ENCODE results near the gene MRPL28.
A peak's percentile ranks its signal among the peaks of the same experiment; 100 is the strongest.
"Not testable (repeated sequence)": the region's sequence is repeated elsewhere in the genome, so short reads cannot be mapped to it uniquely, and the experiment has no call there.

The MRPL28 gene

DNA sequence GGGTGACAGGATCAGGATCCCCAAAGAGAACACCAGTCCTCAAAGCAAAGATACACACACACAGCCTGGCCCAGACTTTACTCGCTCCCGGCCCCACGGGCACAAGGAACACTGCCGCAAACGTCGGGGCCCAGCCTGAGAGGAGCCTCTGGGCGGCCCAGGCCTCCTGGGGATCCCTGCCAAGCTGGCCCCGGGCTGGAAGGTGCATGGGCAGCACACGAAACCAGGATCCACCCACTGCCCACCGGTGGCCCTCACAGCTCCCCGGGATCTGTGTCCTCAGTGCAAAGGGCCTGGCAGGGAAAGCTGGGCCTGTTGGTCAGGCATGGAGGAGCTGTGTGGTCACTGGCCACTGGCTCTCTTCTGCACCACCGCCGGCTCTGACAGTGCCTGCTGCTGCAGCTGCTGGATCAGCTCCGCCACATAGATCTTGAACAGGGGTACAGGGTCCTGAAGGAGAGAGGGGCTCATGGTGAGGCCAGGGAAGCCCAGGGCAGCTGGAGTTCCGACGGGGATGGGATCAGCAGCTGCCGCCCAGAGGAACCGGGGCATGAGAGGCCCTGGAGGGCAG lies 2.9 kb downstream of the MRPL28 start:
- H3K4me1 ChIP-seq, result peaks cover 40 to 85% (median 75%) of the 10 kb centered on the region in 10 experiments
- peaks cover 0 to 71% (median 46%) of the 10 kb centered on the region in 11 experiments; a peak in 19 of 22 replicates for H4K20me1 ChIP-seq
- H3K27me3 ChIP-seq, result no peaks in the 10 kb centered on the region; a peak in 1 of 22 replicates
- H3K9me3 ChIP-seq (replicated peaks in 1 of 11), result no peaks in the 10 kb centered on the region
- H3K4me3 ChIP-seq, result no peak overlapping the region
- H3K36me3 ChIP-seq, result peaks cover 33 to 51% (median 42%) of the 10 kb centered on the region in 11 experiments
- peak overlapping the region in 6 of 11 experiments; percentile 22 to 91 (median 79); a peak in 7 of 22 replicates for H3K4me2 ChIP-seq
- peak overlapping the region in 4 of 11 experiments; percentile 9 to 69 (median 32); a peak in 4 of 22 replicates for H3K9ac ChIP-seq
- no peak overlapping the region for H3K27ac ChIP-seq
- TF ChIP-seq Cebpa-rat (IDR thresholded peaks at IDR 0.05), result no peak

DNA sequence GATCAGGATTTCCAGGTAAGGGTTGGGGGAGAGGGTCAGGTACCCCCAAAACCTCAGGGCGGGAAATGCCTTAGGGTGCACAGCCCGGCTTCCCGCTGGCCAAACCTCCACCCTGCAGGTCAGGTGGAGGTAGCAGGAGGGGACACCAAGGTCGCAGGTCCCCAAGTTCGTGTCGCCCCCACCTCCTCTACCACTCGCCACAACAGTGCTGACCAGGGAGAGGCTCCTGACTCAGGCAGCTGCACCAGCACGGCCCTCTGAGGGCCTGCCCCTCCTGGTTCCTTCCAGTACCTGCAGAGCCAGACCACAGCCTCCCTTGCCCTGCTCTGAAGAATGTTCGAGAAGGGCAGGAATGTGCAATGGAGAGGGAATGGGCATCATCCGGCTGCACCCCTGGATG lies 3.9 kb downstream of the MRPL28 start:
- Histone ChIP-seq H3K9me3 (replicated peaks in 1 of 11) (no peaks in the 10 kb centered on the region), H3K27me3 (no peaks in the 10 kb centered on the region; a peak in 1 of 22 replicates), H3K4me2 (peak overlapping the region in 9 of 11 experiments; percentile 26 to 91 (median 73); a peak in 17 of 22 replicates), H3K27ac (peak overlapping the region in 4 of 11 experiments; percentile 45 to 61 (median 50); a peak in 7 of 22 replicates), H4K20me1 (peaks cover 0 to 68% (median 36%) of the 10 kb centered on the region in 11 experiments; a peak in 18 of 22 replicates), H3K36me3 (peaks cover 29 to 42% (median 34%) of the 10 kb centered on the region in 11 experiments), H3K4me3 (peak overlapping the region in 1 of 10 experiments; percentile 38; a peak in 2 of 20 replicates), H3K9ac (peak overlapping the region in 8 of 11 experiments; percentile 10 to 69 (median 49); a peak in 13 of 22 replicates), H3K4me1 (peaks cover 33 to 85% (median 71%) of the 10 kb centered on the region in 10 experiments)
- TF ChIP-seq Cebpa-rat (IDR thresholded peaks at IDR 0.05), result no peak

DNA sequence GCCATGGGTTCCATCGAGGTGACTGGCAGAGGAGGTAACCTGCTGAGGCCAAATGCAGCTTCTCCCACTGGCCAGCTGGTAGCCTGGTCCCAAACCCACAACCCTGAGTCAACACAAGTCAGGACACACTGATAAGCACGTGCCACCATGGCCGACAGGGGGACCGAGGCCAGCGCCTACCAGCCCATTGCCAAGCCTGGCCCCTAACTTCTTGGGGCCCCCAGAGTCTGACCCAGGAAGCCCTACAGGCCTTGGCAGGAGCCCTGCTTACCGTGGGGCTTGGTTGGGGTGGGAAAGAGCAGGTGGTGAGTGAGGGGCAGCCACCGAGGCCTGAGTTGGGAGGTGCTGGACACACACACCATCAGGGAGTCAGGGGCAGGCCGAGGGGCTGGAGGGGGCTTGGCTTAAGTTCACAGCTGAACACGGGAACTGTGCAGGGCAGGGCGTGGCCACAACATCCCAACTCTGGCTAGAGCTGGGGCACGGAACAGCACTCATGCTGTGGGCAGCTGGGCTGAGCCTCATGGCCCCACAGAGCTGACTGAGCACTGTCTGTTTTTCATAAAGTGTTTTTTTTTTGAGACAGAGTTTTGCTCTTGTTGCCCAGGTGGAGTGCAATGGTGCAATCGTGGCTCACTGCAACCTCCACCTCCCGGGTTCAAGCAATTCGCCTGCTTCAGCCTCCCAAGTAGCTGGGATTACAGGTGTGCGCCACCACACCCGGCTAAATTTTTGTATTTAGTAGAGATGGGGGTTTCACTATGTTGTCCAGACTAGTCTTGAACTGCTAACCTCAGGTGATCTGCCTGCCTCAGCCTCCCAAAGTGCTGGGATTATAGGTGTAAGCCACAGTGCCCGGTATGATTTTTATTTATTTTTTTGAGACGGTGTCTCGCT lies 5.5 kb downstream of the MRPL28 start:
- Histone ChIP-seq H4K20me1 (peaks cover 0 to 59% (median 29%) of the 10 kb centered on the region in 11 experiments; a peak in 16 of 22 replicates), H3K4me1 (peaks cover 22 to 73% (median 60%) of the 10 kb centered on the region in 10 experiments), H3K4me2 (peak overlapping the region in 7 of 11 experiments; percentile 9 to 91 (median 85); a peak in 8 of 22 replicates), H3K27ac (no peak overlapping the region), H3K27me3 (no peaks in the 10 kb centered on the region; a peak in 1 of 22 replicates), H3K4me3 (no peak overlapping the region), H3K9me3 (replicated peaks in 1 of 11) (no peaks in the 10 kb centered on the region), H3K36me3 (peaks cover 29 to 39% (median 34%) of the 10 kb centered on the region in 11 experiments), H3K9ac (no peak overlapping the region)
- no peak for TF ChIP-seq Cebpa-rat (IDR thresholded peaks at IDR 0.05)

- Histone ChIP-seq H3K27ac (no peak overlapping the region), H3K9ac (0 out of 22 replicates have a peak overlapping the region, but pooled peaks of 2 of the 11 experiments have one; percentile 15 to 23), H3K9me3 (replicated peaks in 1 of 11) (no peaks in the 10 kb centered on the region), H3K4me3 (no peak overlapping the region), H3K4me1 (peaks cover 13 to 64% (median 50%) of the 10 kb centered on the region in 10 experiments; a peak in 19 of 20 replicates), H3K36me3 (peaks cover 24 to 33% (median 29%) of the 10 kb centered on the region in 11 experiments), H4K20me1 (peaks cover 0 to 50% (median 21%) of the 10 kb centered on the region in 11 experiments; a peak in 16 of 22 replicates), H3K4me2 (peak overlapping the region in 10 of 11 experiments; percentile 37 to 91 (median 69); a peak in 15 of 22 replicates), H3K27me3 (no peaks in the 10 kb centered on the region; a peak in 1 of 22 replicates)
- TF ChIP-seq Cebpa-rat (IDR thresholded peaks at IDR 0.05), result no peak
These were observed 6.4 kb downstream of the MRPL28 start for GRCh38 chr16:363766-364490.

- no peaks in the 10 kb centered on the region for H3K9me3 ChIP-seq (replicated peaks in 1 of 11)
- TF ChIP-seq Cebpa-rat (IDR thresholded peaks at IDR 0.05), result no peak
- no peaks in the 10 kb centered on the region; a peak in 1 of 22 replicates for H3K27me3 ChIP-seq
- H3K9ac ChIP-seq, result peak overlapping the region in 2 of 11 experiments; percentile 15 to 23; a peak in 1 of 22 replicates
- H4K20me1 ChIP-seq, result peaks cover 0 to 45% (median 21%) of the 10 kb centered on the region in 11 experiments; a peak in 14 of 22 replicates
- no peak overlapping the region for H3K4me3 ChIP-seq
- H3K4me1 ChIP-seq, result peaks cover 13 to 62% (median 48%) of the 10 kb centered on the region in 10 experiments; a peak in 19 of 20 replicates
- H3K4me2 ChIP-seq, result peak overlapping the region; percentile 37 to 88 (median 65)
- no peak overlapping the region for H3K27ac ChIP-seq
- H3K36me3 ChIP-seq, result peaks cover 17 to 26% (median 22%) of the 10 kb centered on the region in 11 experiments
These were observed 7.1 kb downstream of the MRPL28 start for GRCh38 chr16:363110-363765.

DNA sequence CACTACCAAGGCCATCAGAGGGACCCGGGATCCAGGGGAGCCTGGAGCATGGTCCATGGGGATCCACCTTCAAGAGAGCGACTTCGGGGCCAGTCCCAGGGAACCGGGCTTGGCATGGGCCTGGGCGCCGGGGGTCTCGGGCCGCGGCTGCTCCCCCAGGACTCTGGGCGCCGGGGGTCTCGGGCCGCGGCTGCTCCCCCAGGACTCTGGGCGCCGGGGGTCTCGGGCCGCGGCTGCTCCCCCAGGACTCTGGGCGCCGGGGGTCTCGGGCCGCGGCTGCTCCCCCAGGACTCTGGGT lies 7.7 kb downstream of the MRPL28 start:
- not testable (repeated sequence) for H3K27ac ChIP-seq; H3K9me3 ChIP-seq (replicated peaks in 1 of 11); H3K4me3 ChIP-seq; H3K27me3 ChIP-seq
- peaks cover 13 to 60% (median 46%) of the 10 kb centered on the region in 10 experiments; a peak in 19 of 20 replicates for H3K4me1 ChIP-seq
- H3K4me2 ChIP-seq, result peak overlapping the region; percentile 37 to 88 (median 65)
- H4K20me1 ChIP-seq, result peaks cover 0 to 39% (median 16%) of the 10 kb centered on the region in 11 experiments; a peak in 11 of 22 replicates
- peaks cover 12 to 21% (median 17%) of the 10 kb centered on the region in 11 experiments for H3K36me3 ChIP-seq
- peak overlapping the region in 2 of 11 experiments; percentile 23 to 26; a peak in 1 of 22 replicates for H3K9ac ChIP-seq

GRCh38 chr16:361872-362701 lies 8.3 kb downstream of the MRPL28 start:
- Histone ChIP-seq H3K4me1 (peaks cover 13 to 54% (median 40%) of the 10 kb centered on the region in 10 experiments; a peak in 19 of 20 replicates), H3K27me3 (no peaks in the 10 kb centered on the region; a peak in 1 of 22 replicates), H3K27ac (no peak overlapping the region), H3K36me3 (peaks cover 6 to 15% (median 11%) of the 10 kb centered on the region in 11 experiments), H3K9me3 (replicated peaks in 1 of 11) (no peaks in the 10 kb centered on the region), H3K4me3 (no peak overlapping the region), H3K4me2 (peak overlapping the region; percentile 37 to 88 (median 65)), H3K9ac (0 out of 22 replicates have a peak overlapping the region, but pooled peaks of 2 of the 11 experiments have one; percentile 23 to 26), H4K20me1 (peaks cover 0 to 37% (median 13%) of the 10 kb centered on the region in 11 experiments; a peak in 11 of 22 replicates)
- TF ChIP-seq Cebpa-rat (IDR thresholded peaks at IDR 0.05), result no peak
